Articular chondrocyte of knee joint (primary cell): ENCODE results near the gene SPAG8. TPM values are rescaled to one million over a fixed set of nuclear protein-coding genes. Genes with fewer than 3 reads are reported as not detected.

Experiments
- small RNA-seq: library from RNA; depleted of rRNA; stranded (forward); fragments of <200 nt; gene quantifications from one replicate; pipeline ENCODE3, GENCODE V24; 2012
- total RNA-seq: library from RNA; depleted of rRNA; stranded (reverse); fragments of >200 nt; gene quantifications from 2 replicates; pipeline ENCODE4 v1.2.3, GENCODE V29; 2012

Gene SPAG8
- 0.52 and 1.2 TPM in 2 replicates for total RNA-seq

GRCh38 chr9:35812025-35812602, at the start of gene SPAG8:
Gene SPAG8, minus strand, starts transcription at chr9:35812262. Its CDS starts 115 bp downstream, at chr9:35812147.

GRCh38 chr9:35829084-35829763, 17.2 kb upstream of the SPAG8 start, which contains the start of gene TMEM8B:
Gene TMEM8B, plus strand, starts transcription at chr9:35829228. Its CDS starts 220 bp downstream, at chr9:35829448.

GRCh38 chr9:35828716-35829083, 16.6 kb upstream of the SPAG8 start, which contains the start of gene FAM221B:
Gene FAM221B, minus strand, starts transcription at chr9:35828732. Its CDS starts 2,571 bp downstream, at chr9:35826161.

GRCh38 chr9:35814841-35815543, 2.9 kb upstream of the SPAG8 start, which contains the start of gene HINT2:
Gene HINT2, minus strand, starts transcription at chr9:35815042. Its CDS starts 63 bp downstream, at chr9:35814979.

GRCh38 chr9:35791297-35791921, 20.7 kb downstream of the SPAG8 start, which contains the start of gene NPR2:
Gene NPR2, plus strand, starts transcription at chr9:35791591. Its CDS starts 818 bp downstream, at chr9:35792409.

Small RNA genes within 50 kb of the gene (small RNA-seq; reads per million reads assigned to genes)
- gene HINT2: not detected

Other genes with a start within 250 kb of the SPAG8 start
- gene TESK1, start 207.0 kb downstream of the SPAG8 start, total RNA-seq: 12.5 and 18.9 TPM in 2 replicates
- gene CD72, start 193.8 kb downstream of the SPAG8 start, total RNA-seq: 2.7 and 2.8 TPM in 2 replicates
- 0.39 and 0.43 TPM in 2 replicates for gene SIT1, start 161.3 kb downstream of the SPAG8 start, total RNA-seq
- gene RMRP, start 154.2 kb downstream of the SPAG8 start, total RNA-seq: 17,926 and 21,117 TPM in 2 replicates
- gene CCDC107, start 154.0 kb downstream of the SPAG8 start, total RNA-seq: 9.9 and 14.6 TPM in 2 replicates
- gene ARHGEF39, start 147.1 kb downstream of the SPAG8 start, total RNA-seq: 0.39 and 5.5 TPM in 2 replicates
- 0.86 and 2.2 TPM in 2 replicates for gene CA9, start 138.3 kb downstream of the SPAG8 start, total RNA-seq
- 755 and 824 TPM in 2 replicates for gene TPM2, start 122.3 kb downstream of the SPAG8 start, total RNA-seq
- 275 and 305 TPM in 2 replicates for gene TLN1, start 80.1 kb downstream of the SPAG8 start, total RNA-seq
- 62.1 and 68.7 TPM in 2 replicates for gene CREB3, start 79.6 kb downstream of the SPAG8 start, total RNA-seq
- 25.0 and 31.8 TPM in 2 replicates for gene GBA2, start 63.0 kb downstream of the SPAG8 start, total RNA-seq
- 20.2 and 22.1 TPM in 2 replicates for gene RGP1, start 63.0 kb downstream of the SPAG8 start, total RNA-seq
- gene MSMP, start 58.0 kb downstream of the SPAG8 start, total RNA-seq: 1.4 and 11.6 TPM in 2 replicates
- 29.2 and 38.3 TPM in 2 replicates for gene NPR2, start 20.7 kb downstream of the SPAG8 start, total RNA-seq
- 15.3 and 19.1 TPM in 2 replicates for gene HINT2, start 2.8 kb upstream of the SPAG8 start, total RNA-seq
- gene FAM221B, start 16.5 kb upstream of the SPAG8 start, total RNA-seq: not detected in 2 replicates
- 4.4 and 4.5 TPM in 2 replicates for gene TMEM8B, start 17.0 kb upstream of the SPAG8 start, total RNA-seq
- gene OR13J1, start 58.1 kb upstream of the SPAG8 start, total RNA-seq: not detected in 2 replicates
- gene HRCT1, start 93.9 kb upstream of the SPAG8 start, total RNA-seq: 4.7 and 5.9 TPM in 2 replicates
- 0.26 and 0.54 TPM in 2 replicates for gene SPAAR, start 97.2 kb upstream of the SPAG8 start, total RNA-seq
- 0.39 and 0.43 TPM in 2 replicates for gene OR2S2, start 145.9 kb upstream of the SPAG8 start, total RNA-seq
- gene RECK, start 224.7 kb upstream of the SPAG8 start, total RNA-seq: 117 and 126 TPM in 2 replicates